Spleen (tissue), 7 donors: ENCODE measurements around the gene KRTAP4-3.

ENCODE experiments used
- POLR2A ChIP-seq, 3 donors: fragments of 450-650 bp; IDR thresholded peaks; one replicate each; pipeline ENCODE4 v1.5.1; 2017; ENCODE audit warnings: antibody characterized with exemption in 3 of 3, mild to moderate bottlenecking in 1 of 3
- POLR2AphosphoS5 ChIP-seq, 3 donors: sonication (generic); formaldehyde crosslinking; IDR thresholded peaks; one replicate each; pipeline ENCODE4 v1.5.1; 2017; ENCODE audit warnings: antibody characterized with exemption in 3 of 3
- TF ChIP-seq, protein P1 (sequence below), 11 experiments: fragments of 200-600 bp in 7 of 11; fragments of 450-650 bp in 4 of 11; sonication (generic) in 4 of 11; IDR thresholded peaks in 8 of 11; conservative IDR thresholded peaks in 3 of 11; 1 replicate in 7 of 11; 2 replicates in 4 of 11; pipeline versions ENCODE4 v1.4.0 to v1.8.0; 2016 to 2021; ENCODE audit warnings: antibody characterized with exemption in 11 of 11, inconsistent platforms in 4 of 11, mild to moderate bottlenecking in 1 of 11
- donor health status: DM: no; HTN: no; CAD: no; lungs with moderate emphysema.
- donor health status: DM: no; HTN: no; CAD: no.
- donor health status: DM: no; HTN: no; CAD: no.

- TF ChIP-seq, protein P1, sequence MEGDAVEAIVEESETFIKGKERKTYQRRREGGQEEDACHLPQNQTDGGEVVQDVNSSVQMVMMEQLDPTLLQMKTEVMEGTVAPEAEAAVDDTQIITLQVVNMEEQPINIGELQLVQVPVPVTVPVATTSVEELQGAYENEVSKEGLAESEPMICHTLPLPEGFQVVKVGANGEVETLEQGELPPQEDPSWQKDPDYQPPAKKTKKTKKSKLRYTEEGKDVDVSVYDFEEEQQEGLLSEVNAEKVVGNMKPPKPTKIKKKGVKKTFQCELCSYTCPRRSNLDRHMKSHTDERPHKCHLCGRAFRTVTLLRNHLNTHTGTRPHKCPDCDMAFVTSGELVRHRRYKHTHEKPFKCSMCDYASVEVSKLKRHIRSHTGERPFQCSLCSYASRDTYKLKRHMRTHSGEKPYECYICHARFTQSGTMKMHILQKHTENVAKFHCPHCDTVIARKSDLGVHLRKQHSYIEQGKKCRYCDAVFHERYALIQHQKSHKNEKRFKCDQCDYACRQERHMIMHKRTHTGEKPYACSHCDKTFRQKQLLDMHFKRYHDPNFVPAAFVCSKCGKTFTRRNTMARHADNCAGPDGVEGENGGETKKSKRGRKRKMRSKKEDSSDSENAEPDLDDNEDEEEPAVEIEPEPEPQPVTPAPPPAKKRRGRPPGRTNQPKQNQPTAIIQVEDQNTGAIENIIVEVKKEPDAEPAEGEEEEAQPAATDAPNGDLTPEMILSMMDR (IDR thresholded peaks at IDR 0.05 in 8 of 11, conservative IDR thresholded peaks at IDR 0.05 in 3 of 11), result no peak
- no peak for TF ChIP-seq POLR2A (IDR thresholded peaks at IDR 0.05)
- TF ChIP-seq POLR2AphosphoS5 (IDR thresholded peaks at IDR 0.05), result no peak
Measured at GRCh38 chr17:41160648-41161047, 7.4 kb downstream of the KRTAP4-3 start, which contains the start of gene KRTAP4-4.
